ENCODE data around the gene CLPTM1.
"Not testable (repeated sequence)": the region's sequence is repeated elsewhere in the genome, so short reads cannot be mapped to it uniquely, and the experiment has no call there.

CLPTM1 gene

GRCh38 chr19:44968670-44969069, 13.5 kb downstream of the CLPTM1 start:
- TF ChIP-seq CTCF (IDR thresholded peaks at IDR 0.05; ENCODE audit: control insufficient read depth, insufficient read depth, low read depth, low read length, missing control alignments): no peak
- no peak for DNase-seq (ENCODE audit: low read depth)

GRCh38 chr19:44969437-44969836, 14.3 kb downstream of the CLPTM1 start:
- no peak for DNase-seq (ENCODE audit: low read depth)
- no peak for TF ChIP-seq CTCF (IDR thresholded peaks at IDR 0.05; ENCODE audit: control insufficient read depth, insufficient read depth, low read depth, low read length, missing control alignments)
- no peak overlapping the region for H3K4me3 ChIP-seq (ENCODE audit: control insufficient read depth, low read depth, low read length)

More at GRCh38 chr19:44968670-44969069, 13.5 kb downstream of the CLPTM1 start:
- no peak overlapping the region for H3K4me3 ChIP-seq (ENCODE audit: control insufficient read depth, low read depth, low read length)

GRCh38 chr19:44971451-44971850, 16.3 kb downstream of the CLPTM1 start:
- not testable (repeated sequence) for DNase-seq (ENCODE audit: low read depth); H3K4me3 ChIP-seq (ENCODE audit: control insufficient read depth, low read depth, low read length)

GRCh38 chr19:44972802-44973201, 17.6 kb downstream of the CLPTM1 start:
- no peak for DNase-seq (ENCODE audit: low read depth)

GRCh38 chr19:44973982-44974735, 19.0 kb downstream of the CLPTM1 start:
- no peak for DNase-seq (ENCODE audit: low read depth)
- TF ChIP-seq CTCF (IDR thresholded peaks at IDR 0.05; ENCODE audit: control insufficient read depth, insufficient read depth, low read depth, low read length, missing control alignments): no peak

More at GRCh38 chr19:44972802-44973201, 17.6 kb downstream of the CLPTM1 start:
- H3K4me3 ChIP-seq (ENCODE audit: control insufficient read depth, low read depth, low read length): no peak overlapping the region
- TF ChIP-seq CTCF (IDR thresholded peaks at IDR 0.05; ENCODE audit: control insufficient read depth, insufficient read depth, low read depth, low read length, missing control alignments): no peak

GRCh38 chr19:44974857-44975256, 19.7 kb downstream of the CLPTM1 start:
- TF ChIP-seq CTCF (IDR thresholded peaks at IDR 0.05; ENCODE audit: control insufficient read depth, insufficient read depth, low read depth, low read length, missing control alignments): no peak
- H3K4me3 ChIP-seq (ENCODE audit: control insufficient read depth, low read depth, low read length): no peak overlapping the region
- no peak for DNase-seq (ENCODE audit: low read depth)

More at GRCh38 chr19:44973982-44974735, 19.0 kb downstream of the CLPTM1 start:
- H3K4me3 ChIP-seq (ENCODE audit: control insufficient read depth, low read depth, low read length): no peak overlapping the region

GRCh38 chr19:44975444-44975843, 20.3 kb downstream of the CLPTM1 start:
- H3K4me3 ChIP-seq (ENCODE audit: control insufficient read depth, low read depth, low read length): no peak overlapping the region
- TF ChIP-seq CTCF (IDR thresholded peaks at IDR 0.05; ENCODE audit: control insufficient read depth, insufficient read depth, low read depth, low read length, missing control alignments): no peak
- DNase-seq (ENCODE audit: low read depth): no peak
